ENCODE results near the gene DOCK6.

The DOCK6 gene

GRCh38 chr19:11221082-11221598 is 41.2 kb downstream of the DOCK6 start:
- H3K27ac ChIP-seq: no peak overlapping the region
- TF ChIP-seq ZFX (IDR thresholded peaks at IDR 0.05; ENCODE audit: borderline replicate concordance): no peak
- no peak for TF ChIP-seq CTCF (IDR thresholded peaks at IDR 0.05)

- TF ChIP-seq ZFX (IDR thresholded peaks at IDR 0.05; ENCODE audit: borderline replicate concordance) (no peak), CTCF (IDR thresholded peaks at IDR 0.05) (no peak)
- H3K27ac ChIP-seq: no peak overlapping the region
These were observed 47.9 kb downstream of the DOCK6 start for GRCh38 chr19:11214387-11214786.

GRCh38 chr19:11210656-11210928 is 51.7 kb downstream of the DOCK6 start:
- no peak overlapping the region for H3K27ac ChIP-seq
- TF ChIP-seq CTCF (IDR thresholded peaks at IDR 0.05) (no peak), ZFX (IDR thresholded peaks at IDR 0.05; ENCODE audit: borderline replicate concordance) (no peak)

GRCh38 chr19:11209839-11210655 is 52.3 kb downstream of the DOCK6 start:
- no peak overlapping the region for H3K27ac ChIP-seq
- TF ChIP-seq ZFX (IDR thresholded peaks at IDR 0.05; ENCODE audit: borderline replicate concordance): no peak
- TF ChIP-seq CTCF (IDR thresholded peaks at IDR 0.05): no peak

GRCh38 chr19:11208561-11209471 is 53.5 kb downstream of the DOCK6 start:
- H3K27ac ChIP-seq: no peak overlapping the region
- TF ChIP-seq CTCF (IDR thresholded peaks at IDR 0.05): no peak
- TF ChIP-seq ZFX (IDR thresholded peaks at IDR 0.05; ENCODE audit: borderline replicate concordance): no peak

GRCh38 chr19:11205939-11206570 is 56.3 kb downstream of the DOCK6 start:
- H3K27ac ChIP-seq: no peak overlapping the region
- TF ChIP-seq ZFX (IDR thresholded peaks at IDR 0.05; ENCODE audit: borderline replicate concordance) (no peak), CTCF (IDR thresholded peaks at IDR 0.05) (no peak)

Data from 22Rv1 (cell line).